ENCODE data around the gene AMIGO1.

DNA sequence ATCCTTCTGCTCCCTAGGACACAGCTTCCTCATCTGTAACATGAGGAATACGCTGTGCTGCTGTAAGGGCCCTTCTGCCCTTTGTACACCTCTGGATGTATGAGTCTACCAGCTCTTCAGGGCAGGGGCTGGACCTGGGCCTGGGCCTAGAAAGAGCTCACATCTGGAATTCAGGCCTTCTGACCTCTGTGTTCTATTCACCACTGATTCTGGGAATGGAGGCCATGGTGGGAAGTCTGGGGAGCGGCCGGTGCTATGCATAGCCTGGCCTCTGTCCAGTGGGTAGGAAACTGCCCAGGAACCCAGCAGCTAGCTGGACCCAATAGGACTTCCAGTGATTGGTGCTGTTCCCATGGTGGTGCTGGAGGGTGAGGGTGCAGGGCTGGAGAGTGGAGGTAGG is 19.2 kb upstream of the AMIGO1 start:
- no peak for TF ChIP-seq POLR2AphosphoS5 (IDR thresholded peaks at IDR 0.05)
- TF ChIP-seq, protein P1, sequence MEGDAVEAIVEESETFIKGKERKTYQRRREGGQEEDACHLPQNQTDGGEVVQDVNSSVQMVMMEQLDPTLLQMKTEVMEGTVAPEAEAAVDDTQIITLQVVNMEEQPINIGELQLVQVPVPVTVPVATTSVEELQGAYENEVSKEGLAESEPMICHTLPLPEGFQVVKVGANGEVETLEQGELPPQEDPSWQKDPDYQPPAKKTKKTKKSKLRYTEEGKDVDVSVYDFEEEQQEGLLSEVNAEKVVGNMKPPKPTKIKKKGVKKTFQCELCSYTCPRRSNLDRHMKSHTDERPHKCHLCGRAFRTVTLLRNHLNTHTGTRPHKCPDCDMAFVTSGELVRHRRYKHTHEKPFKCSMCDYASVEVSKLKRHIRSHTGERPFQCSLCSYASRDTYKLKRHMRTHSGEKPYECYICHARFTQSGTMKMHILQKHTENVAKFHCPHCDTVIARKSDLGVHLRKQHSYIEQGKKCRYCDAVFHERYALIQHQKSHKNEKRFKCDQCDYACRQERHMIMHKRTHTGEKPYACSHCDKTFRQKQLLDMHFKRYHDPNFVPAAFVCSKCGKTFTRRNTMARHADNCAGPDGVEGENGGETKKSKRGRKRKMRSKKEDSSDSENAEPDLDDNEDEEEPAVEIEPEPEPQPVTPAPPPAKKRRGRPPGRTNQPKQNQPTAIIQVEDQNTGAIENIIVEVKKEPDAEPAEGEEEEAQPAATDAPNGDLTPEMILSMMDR (IDR thresholded peaks at IDR 0.05): no peak
- no peak for TF ChIP-seq POLR2A (IDR thresholded peaks at IDR 0.05)
